Transverse colon (tissue), 3 donors: ENCODE data around the gene LRP2.

Source experiments
- POLR2A ChIP-seq: fragments of 450-650 bp; IDR thresholded peaks from one replicate; pipeline ENCODE4 v1.6.1; 2016; ENCODE audit warnings: antibody characterized with exemption, mild to moderate bottlenecking, moderate library complexity
- TF ChIP-seq, protein P1 (sequence below), 5 experiments: fragments of 200-600 bp in 3 of 5; fragments of 450-650 bp in 2 of 5; sonication (generic) in 3 of 5; IDR thresholded peaks; 1 replicate in 2 of 5; 2 replicates in 3 of 5; pipeline ENCODE4 v1.5.1; 2016 to 2017; ENCODE audit warnings: antibody characterized with exemption in 5 of 5, inconsistent platforms in 3 of 5, mild to moderate bottlenecking in 2 of 5, moderate library complexity in 1 of 5

DNA sequence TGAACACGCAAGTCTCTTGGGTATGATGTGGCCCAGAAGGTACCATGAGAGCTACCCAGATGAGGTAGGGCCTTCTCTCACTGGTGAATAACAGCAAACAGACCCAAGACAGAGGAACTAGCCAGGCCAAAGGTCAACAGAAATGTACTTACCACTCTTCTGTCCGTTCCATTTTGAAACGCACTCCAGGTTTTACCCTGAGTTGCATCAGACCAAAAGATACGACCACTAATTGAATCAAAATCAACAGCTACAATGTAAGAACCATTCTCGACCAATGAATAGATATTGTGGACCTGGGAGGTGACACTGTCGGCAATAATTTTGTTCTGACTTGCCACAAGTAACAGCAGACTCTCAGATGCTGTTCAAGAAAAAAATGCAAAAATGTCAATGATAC is 124.4 kb downstream of the LRP2 start:
- TF ChIP-seq, protein P1, sequence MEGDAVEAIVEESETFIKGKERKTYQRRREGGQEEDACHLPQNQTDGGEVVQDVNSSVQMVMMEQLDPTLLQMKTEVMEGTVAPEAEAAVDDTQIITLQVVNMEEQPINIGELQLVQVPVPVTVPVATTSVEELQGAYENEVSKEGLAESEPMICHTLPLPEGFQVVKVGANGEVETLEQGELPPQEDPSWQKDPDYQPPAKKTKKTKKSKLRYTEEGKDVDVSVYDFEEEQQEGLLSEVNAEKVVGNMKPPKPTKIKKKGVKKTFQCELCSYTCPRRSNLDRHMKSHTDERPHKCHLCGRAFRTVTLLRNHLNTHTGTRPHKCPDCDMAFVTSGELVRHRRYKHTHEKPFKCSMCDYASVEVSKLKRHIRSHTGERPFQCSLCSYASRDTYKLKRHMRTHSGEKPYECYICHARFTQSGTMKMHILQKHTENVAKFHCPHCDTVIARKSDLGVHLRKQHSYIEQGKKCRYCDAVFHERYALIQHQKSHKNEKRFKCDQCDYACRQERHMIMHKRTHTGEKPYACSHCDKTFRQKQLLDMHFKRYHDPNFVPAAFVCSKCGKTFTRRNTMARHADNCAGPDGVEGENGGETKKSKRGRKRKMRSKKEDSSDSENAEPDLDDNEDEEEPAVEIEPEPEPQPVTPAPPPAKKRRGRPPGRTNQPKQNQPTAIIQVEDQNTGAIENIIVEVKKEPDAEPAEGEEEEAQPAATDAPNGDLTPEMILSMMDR (IDR thresholded peaks at IDR 0.05): no peak
- TF ChIP-seq POLR2A: no peak
